ENCODE data around the gene EPS8L3.
"Not testable (repeated sequence)": the region's sequence is repeated elsewhere in the genome, so short reads cannot be mapped to it uniquely, and the experiment has no call there.

Gene EPS8L3

GRCh38 chr1:109777436-109777835, 13.7 kb upstream of the EPS8L3 start:
- DNase-seq: no peak

GRCh38 chr1:109776911-109777310, 13.2 kb upstream of the EPS8L3 start:
- no peak for DNase-seq

DNA sequence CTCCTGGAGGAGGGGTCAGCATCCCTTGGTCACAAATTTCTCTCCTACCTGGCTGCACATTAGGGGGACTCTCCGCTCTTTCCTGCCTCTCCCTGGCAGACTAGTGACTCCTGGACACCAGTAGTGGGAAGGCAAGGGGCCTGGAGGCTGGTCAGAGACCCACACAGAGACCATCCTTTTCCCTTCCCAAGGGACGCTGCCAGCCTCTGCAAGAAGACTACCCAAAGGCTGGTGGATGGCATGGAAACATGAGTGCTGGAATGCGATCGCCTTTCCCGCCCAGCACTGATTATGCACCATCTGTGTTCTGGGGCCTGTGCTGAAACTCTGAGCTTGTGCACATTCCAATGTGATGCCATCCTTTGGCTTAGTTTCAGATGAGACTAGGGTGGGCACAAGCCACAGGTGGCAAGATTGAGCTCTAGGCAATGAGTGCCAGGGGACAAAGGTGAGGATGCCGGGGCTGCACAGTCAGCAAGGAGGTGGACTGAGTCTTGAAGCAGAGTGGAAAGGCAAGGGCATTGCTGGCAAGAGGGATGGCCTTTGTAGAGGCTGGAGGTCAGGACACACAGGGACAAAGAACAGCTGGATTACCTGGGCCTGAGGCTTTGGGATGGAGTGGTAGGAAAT, 12.6 kb upstream of the EPS8L3 start:
- no peak for DNase-seq

DNA sequence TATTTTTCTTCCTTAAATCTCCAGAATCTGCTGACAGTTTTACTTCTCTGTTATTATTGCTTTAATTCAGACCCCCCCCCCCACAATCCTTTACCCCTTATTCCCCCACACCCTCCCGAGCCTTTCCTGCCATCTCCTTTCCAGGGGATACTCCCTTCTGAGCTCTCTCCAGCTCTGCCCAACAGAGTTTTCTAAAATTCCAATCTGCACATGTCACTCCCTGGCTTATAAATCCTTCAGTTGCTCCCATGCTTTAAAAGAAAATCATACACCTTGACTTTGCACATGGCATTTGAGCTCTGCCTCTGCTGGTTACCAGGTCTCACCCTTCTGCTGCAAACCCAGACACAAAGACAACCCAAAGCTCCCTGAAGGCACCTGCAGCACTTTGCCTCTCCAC, 11.7 kb upstream of the EPS8L3 start:
- no peak for DNase-seq

- no peak for DNase-seq
Measured at GRCh38 chr1:109773900-109774485, 10.3 kb upstream of the EPS8L3 start.

- DNase-seq: no peak
Measured at GRCh38 chr1:109773203-109773899, 9.6 kb upstream of the EPS8L3 start.

DNA sequence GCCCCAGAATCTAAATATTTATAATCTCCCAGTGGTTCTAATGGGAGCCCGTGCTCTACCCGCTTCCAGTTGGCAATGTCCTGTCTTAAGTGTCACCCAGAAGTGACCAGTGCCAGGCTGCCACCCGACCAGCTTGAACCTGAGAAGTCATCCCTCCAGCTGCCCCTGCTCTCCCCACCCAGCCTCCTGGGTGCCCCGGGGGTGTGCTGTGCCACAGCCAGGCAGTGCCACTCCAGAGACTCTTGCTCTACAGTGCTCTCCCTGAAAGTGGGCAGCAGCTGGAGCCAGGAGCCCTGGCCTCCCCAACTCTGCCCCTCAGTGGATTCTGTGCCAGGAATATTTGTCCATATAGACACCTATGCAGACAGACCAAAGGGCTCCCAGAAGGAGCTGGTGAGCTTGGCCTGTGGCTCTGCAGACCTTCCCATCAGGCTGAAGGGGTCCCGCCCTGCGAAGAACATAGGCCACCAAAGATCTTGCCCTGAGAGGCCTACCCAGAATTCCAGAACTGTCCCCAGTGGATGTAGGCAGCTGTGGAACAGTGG, 9.0 kb upstream of the EPS8L3 start:
- DNase-seq: no peak

- DNase-seq: no peak
Measured at GRCh38 chr1:109771712-109772657, 8.3 kb upstream of the EPS8L3 start.

DNA sequence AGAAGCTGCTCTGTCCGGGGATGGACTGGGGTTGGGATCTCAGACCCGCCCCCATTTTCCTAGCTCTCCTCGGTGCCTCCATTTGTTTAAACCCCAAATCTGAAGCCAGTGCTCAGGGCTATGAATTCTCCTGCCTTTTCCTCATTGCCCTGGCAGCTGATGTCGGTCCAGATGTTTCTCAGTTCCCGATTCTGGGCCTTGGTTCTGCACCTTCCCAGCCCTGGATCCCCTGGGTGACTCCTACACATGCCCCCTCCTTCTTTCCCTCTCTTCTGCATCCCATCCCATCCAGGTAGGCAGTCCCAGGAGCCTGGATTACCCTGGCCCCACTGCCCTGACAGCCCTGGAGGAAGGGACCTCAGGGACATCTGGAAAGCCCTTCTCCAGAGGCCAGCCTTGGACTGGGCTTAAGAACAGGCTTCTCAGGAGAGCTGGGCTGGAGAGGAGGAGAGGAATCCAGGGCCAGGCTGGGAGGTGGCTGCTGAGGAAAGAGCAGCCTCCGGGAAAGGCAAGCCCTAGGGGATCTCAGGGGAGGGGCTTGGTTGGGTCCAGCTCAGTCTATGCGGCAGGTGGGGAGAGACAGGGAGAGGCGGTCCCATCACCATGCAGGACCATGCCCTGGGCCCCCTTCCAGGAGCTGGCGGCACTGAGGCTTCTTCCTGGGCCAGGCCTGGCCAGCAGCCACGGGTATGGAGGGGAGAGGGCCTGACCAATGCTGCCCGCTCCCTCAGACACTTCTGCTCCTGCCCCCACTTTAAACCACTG, 6.8 kb upstream of the EPS8L3 start:
- no peak for DNase-seq

- no peak for DNase-seq
Measured at GRCh38 chr1:109769330-109770078, 5.8 kb upstream of the EPS8L3 start.

DNA sequence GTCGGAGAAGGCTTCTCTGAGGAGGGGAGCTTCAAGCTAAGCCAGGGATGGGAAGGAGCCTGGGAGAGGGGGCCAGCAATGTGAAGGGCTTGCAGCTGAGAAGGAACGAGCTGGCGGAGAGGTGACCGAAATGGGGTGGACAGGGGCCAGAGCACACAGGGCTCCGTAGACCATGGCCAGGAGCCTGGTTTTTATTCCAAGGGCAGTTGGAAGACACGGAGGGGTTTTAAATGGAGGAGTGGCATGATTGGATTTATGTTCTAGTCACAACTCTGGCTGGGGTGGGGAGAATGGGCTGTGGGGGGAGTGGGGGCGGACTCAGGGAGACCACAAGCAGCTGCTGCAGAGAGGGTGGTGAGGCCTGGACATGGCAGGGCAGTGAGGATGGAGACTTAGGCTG, 5.1 kb upstream of the EPS8L3 start:
- DNase-seq: no peak

DNA sequence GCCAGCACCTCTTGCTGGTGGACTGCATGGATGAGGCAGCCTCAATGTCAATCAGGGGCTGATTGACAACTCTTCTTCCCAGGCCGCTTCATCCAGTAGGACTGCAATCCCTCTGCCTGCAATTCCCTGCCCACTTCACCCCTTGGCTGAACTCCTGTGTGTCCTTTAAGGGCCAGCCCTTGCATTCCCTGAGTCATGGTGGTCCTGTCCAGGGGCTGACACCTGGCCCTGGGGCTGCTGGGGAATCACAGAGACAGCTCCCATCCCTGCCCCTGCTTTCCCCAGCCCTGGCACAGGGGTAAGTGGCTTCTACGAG, 4.6 kb upstream of the EPS8L3 start:
- no peak for DNase-seq

- no peak for DNase-seq
Measured at GRCh38 chr1:109767637-109768334, 4.1 kb upstream of the EPS8L3 start.

- not testable (repeated sequence) for DNase-seq
Measured at GRCh38 chr1:109766991-109767636, 3.4 kb upstream of the EPS8L3 start.

GRCh38 chr1:109765896-109766615, 2.3 kb upstream of the EPS8L3 start:
- DNase-seq: no peak

DNA sequence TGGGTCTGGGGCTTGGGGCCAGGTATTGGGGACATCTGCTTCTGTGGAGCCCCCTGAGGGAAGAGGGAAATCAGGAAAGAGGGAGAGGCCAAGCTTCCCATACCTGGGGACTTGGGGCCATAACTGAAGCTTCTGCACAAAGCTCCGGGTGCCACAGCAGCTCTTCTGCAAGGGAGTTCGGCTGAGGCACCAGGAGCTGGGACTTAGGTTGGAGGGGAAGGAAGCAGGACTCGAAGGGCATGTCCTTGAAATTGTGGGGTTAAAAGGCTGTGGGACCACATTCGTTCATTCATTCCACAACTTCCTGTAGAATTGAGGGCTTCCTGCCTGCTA, 1.7 kb upstream of the EPS8L3 start:
- DNase-seq: no peak

GRCh38 chr1:109764561-109765482, 1.1 kb upstream of the EPS8L3 start:
- DNase-seq: no peak

GRCh38 chr1:109762821-109763645, 690 bp downstream of the EPS8L3 start:
- DNase-seq: no peak

Measured in SIG-M5 (cell line).